H4 (cell line): Measurements from ENCODE around the gene GMEB1. TPM values are rescaled to one million over a fixed set of nuclear protein-coding genes. Genes with fewer than 3 reads are reported as not detected.
"Not testable (repeated sequence)": the region's sequence is repeated elsewhere in the genome, so short reads cannot be mapped to it uniquely, and the experiment has no call there.

Experiments
- DNase-seq: peaks from one replicate; pipeline ENCODE4 v3.0.0-alpha.2; 2015; ENCODE audit warnings: low spot score
- total RNA-seq: library from RNA; depleted of rRNA; stranded (reverse); fragments of >200 nt; shearing (Covaris generic); gene quantifications from 2 replicates; pipeline ENCODE4 v1.2.3, GENCODE V29; 2014

GMEB1 gene
- total RNA-seq, 1 experiment from 2014 or later = 5.6 TPM

- DNase-seq = not testable (repeated sequence)
Observed at GRCh38 chr1:28672971-28673370, 4.4 kb downstream of the GMEB1 start.

- DNase-seq = no peak
Observed at GRCh38 chr1:28675924-28676257, 7.3 kb downstream of the GMEB1 start.

GRCh38 chr1:28680151-28680550, 11.6 kb downstream of the GMEB1 start:
- no peak for DNase-seq

GRCh38 chr1:28682840-28683239, 14.3 kb downstream of the GMEB1 start:
- DNase-seq = no peak

- no peak for DNase-seq
Observed at GRCh38 chr1:28684937-28685336, 16.4 kb downstream of the GMEB1 start.

- DNase-seq = not testable (repeated sequence)
Observed at GRCh38 chr1:28691627-28692026, 23.0 kb downstream of the GMEB1 start.

GRCh38 chr1:28703629-28704028, 35.0 kb downstream of the GMEB1 start:
- DNase-seq = no peak

GRCh38 chr1:28716336-28716735, 47.8 kb downstream of the GMEB1 start:
- no peak for DNase-seq

GRCh38 chr1:28718166-28718565, 49.6 kb downstream of the GMEB1 start:
- DNase-seq = no peak

GRCh38 chr1:28718586-28719331, 50.2 kb downstream of the GMEB1 start:
- DNase-seq = peak; percentile 14

GRCh38 chr1:28719332-28719619, 50.7 kb downstream of the GMEB1 start:
- DNase-seq = no peak

GRCh38 chr1:28720376-28720775, 51.8 kb downstream of the GMEB1 start:
- no peak for DNase-seq

GRCh38 chr1:28721927-28722326, 53.3 kb downstream of the GMEB1 start:
- not testable (repeated sequence) for DNase-seq

GRCh38 chr1:28725365-28725764, 56.8 kb downstream of the GMEB1 start:
- DNase-seq = not testable (repeated sequence)

GRCh38 chr1:28735961-28736449, 67.4 kb downstream of the GMEB1 start:
- DNase-seq = no peak

- peak; percentile 87 for DNase-seq
Observed at GRCh38 chr1:28736450-28737306, 68.1 kb downstream of the GMEB1 start, which contains the start of gene YTHDF2. YTHDF2 (plus strand) TSS chr1:28736940; CDS start chr1:28737121, 181 bp downstream.

- DNase-seq = peak; percentile 16
Observed at GRCh38 chr1:28737307-28738132, 68.9 kb downstream of the GMEB1 start.

- DNase-seq = no peak
Observed at GRCh38 chr1:28740118-28740517, 71.5 kb downstream of the GMEB1 start.

- no peak for DNase-seq
Observed at GRCh38 chr1:28744184-28744583, 75.6 kb downstream of the GMEB1 start.

- no peak for DNase-seq
Observed at GRCh38 chr1:28745653-28746173, 77.1 kb downstream of the GMEB1 start.

- no peak for DNase-seq
Observed at GRCh38 chr1:28750330-28750729, 81.7 kb downstream of the GMEB1 start.

- DNase-seq = not testable (repeated sequence)
Observed at GRCh38 chr1:28750771-28751294, 82.2 kb downstream of the GMEB1 start.
